HepG2 (cell line): Measurements from ENCODE around the gene ETV6.

Source experiments
- CREB1 ChIP-seq, 2 experiments: fragments of 450-650 bp in 1 of 2; IDR thresholded peaks; 2 replicates each; pipeline ENCODE4 v1.6.1; 2016 to 2017; ENCODE audit warnings: control low read depth in 1 of 2, mild to moderate bottlenecking in 1 of 2, missing compliant biosample characterization in 1 of 2, missing genetic modification characterization in 1 of 2
- PHF20 ChIP-seq: sonication (generic); formaldehyde crosslinking; IDR thresholded peaks from 2 replicates; pipeline ENCODE4 v1.5.0; 2020; ENCODE audit warnings: mild to moderate bottlenecking, missing genetic modification reagents
- RERE ChIP-seq: IDR thresholded peaks from 2 replicates; pipeline ENCODE4 v1.6.1; 2016; ENCODE audit warnings: low read depth, missing genetic modification reagents, missing compliant biosample characterization
- TAF15 ChIP-seq: fragments of 200-400 bp; formaldehyde crosslinking; IDR thresholded peaks from one replicate; pipeline ENCODE4 v1.6.1; 2018; ENCODE audit warnings: mild to moderate bottlenecking, low read depth, low read length; ENCODE audit not compliant: poor library complexity, severe bottlenecking
- ZNF121 ChIP-seq: sonication (generic); formaldehyde crosslinking; IDR thresholded peaks from 2 replicates; pipeline ENCODE4 v1.5.0; 2020; ENCODE audit warnings: mild to moderate bottlenecking, missing genetic modification reagents
- ZNF777 ChIP-seq: sonication (generic); formaldehyde crosslinking; IDR thresholded peaks from 2 replicates; pipeline ENCODE4 v1.4.0; 2020; ENCODE audit warnings: missing genetic modification reagents
- TF ChIP-seq, protein P1 (sequence below): sonication (generic); formaldehyde crosslinking; IDR thresholded peaks from 2 replicates; pipeline ENCODE4 v1.5.0; 2020; ENCODE audit warnings: mild to moderate bottlenecking, missing genetic modification reagents, moderate library complexity

DNA sequence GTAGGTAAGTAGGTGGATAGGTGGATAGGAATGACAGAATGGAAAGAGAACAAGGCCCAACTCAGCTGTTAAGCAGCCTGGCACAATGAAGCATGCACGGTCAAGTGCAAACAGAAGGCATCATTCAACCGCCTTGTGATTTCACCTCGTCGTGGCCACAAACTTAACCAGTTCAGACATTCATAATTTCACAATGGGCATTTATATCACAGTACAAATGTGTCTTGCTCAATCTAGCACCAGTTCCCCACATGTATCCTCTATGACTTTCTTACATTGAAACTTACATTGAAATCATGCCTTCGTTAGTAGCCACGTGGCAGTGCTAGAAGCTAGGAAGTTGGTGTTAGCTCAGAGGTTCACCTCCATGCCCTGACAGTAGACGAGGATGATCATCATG is 207.5 kb downstream of the ETV6 start:
- TF ChIP-seq RERE (CRISPR knock-in tag) = no peak
- TF ChIP-seq TAF15 = no peak
- TF ChIP-seq ZNF121 (CRISPR knock-in tag) = no peak
- TF ChIP-seq, protein P1, sequence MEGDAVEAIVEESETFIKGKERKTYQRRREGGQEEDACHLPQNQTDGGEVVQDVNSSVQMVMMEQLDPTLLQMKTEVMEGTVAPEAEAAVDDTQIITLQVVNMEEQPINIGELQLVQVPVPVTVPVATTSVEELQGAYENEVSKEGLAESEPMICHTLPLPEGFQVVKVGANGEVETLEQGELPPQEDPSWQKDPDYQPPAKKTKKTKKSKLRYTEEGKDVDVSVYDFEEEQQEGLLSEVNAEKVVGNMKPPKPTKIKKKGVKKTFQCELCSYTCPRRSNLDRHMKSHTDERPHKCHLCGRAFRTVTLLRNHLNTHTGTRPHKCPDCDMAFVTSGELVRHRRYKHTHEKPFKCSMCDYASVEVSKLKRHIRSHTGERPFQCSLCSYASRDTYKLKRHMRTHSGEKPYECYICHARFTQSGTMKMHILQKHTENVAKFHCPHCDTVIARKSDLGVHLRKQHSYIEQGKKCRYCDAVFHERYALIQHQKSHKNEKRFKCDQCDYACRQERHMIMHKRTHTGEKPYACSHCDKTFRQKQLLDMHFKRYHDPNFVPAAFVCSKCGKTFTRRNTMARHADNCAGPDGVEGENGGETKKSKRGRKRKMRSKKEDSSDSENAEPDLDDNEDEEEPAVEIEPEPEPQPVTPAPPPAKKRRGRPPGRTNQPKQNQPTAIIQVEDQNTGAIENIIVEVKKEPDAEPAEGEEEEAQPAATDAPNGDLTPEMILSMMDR (CRISPR knock-in tag) = no peak
- no peak for TF ChIP-seq PHF20 (CRISPR knock-in tag)
- TF ChIP-seq ZNF777 (CRISPR knock-in tag) = no peak
- no peak for TF ChIP-seq CREB1 (IDR thresholded peaks at IDR 0.05)
- TF ChIP-seq CREB1 (CRISPR knock-in tag; IDR thresholded peaks at IDR 0.05) = no peak
